H1 (cell line): Measurements from ENCODE around the gene NPSR1. TPM values are rescaled to one million over a fixed set of nuclear protein-coding genes. Genes with fewer than 3 reads are reported as not detected.

Experiments used
- EZH2 ChIP-seq: fragments of 200-600 bp; sonication (generic); IDR thresholded peaks from 2 replicates; pipeline ENCODE4 v1.7.1; 2012; ENCODE audit warnings: low read depth, mild to moderate bottlenecking, moderate library complexity, low read length, inconsistent platforms; ENCODE audit not compliant: severe bottlenecking
- NRF1 ChIP-seq: IDR thresholded peaks from 2 replicates; pipeline ENCODE4 v1.6.1; 2011; ENCODE audit warnings: mild to moderate bottlenecking, low read depth, low read length, improper control_type of control experiment
- RXRA ChIP-seq: IDR thresholded peaks from 2 replicates; pipeline ENCODE4 v1.6.1; 2011; ENCODE audit warnings: low read depth, mild to moderate bottlenecking, low read length, moderate library complexity; ENCODE audit not compliant: insufficient read depth
- SIRT6 ChIP-seq: IDR thresholded peaks from one replicate; pipeline ENCODE4 v1.7.1; 2012; ENCODE audit warnings: low read length, inconsistent platforms
- SRF ChIP-seq: IDR thresholded peaks from 2 replicates; pipeline ENCODE4 v1.6.1; 2011; ENCODE audit warnings: mild to moderate bottlenecking, low read depth, low read length, moderate library complexity
- polyA plus RNA-seq, 7 experiments: library from polyadenylated mRNA; depleted of rRNA in 3 of 7; stranded (reverse) in 5 of 7; unstranded in 2 of 7; fragments of >200 nt in 5 of 7; fragments of 200-250 nt in 2 of 7; gene quantifications; 1 replicate in 5 of 7; 2 replicates in 1 of 7; 4 replicates in 1 of 7; pipeline versions ENCODE4 v1.2.1 to v1.2.3, GENCODE V29; 2011 to 2013; ENCODE audit warnings: missing spikeins in 2 of 7, mixed read lengths in 2 of 7
- total RNA-seq: library from RNA; stranded (reverse); fragmentation: NEBNext Ultra II Directional; extraction: Animal tissue kit (Norgen Biotek cat#: 25700); gene quantifications from 2 replicates; pipeline ENCODE4 v1.2.1, GENCODE V29; 2021
- TF ChIP-seq, protein P1 (sequence below): fragments of 300-600 bp; sonication (generic); IDR thresholded peaks from 2 replicates; pipeline ENCODE4 v1.7.1; 2012; ENCODE audit warnings: low read length, moderate library complexity, mild to moderate bottlenecking, inconsistent platforms; ENCODE audit not compliant: insufficient replicate concordance
- TF ChIP-seq, protein P2 (sequence below), 3 experiments: IDR thresholded peaks; 1 replicate in 2 of 3; 2 replicates in 1 of 3; pipeline versions ENCODE4 v1.5.1 to v1.6.1; 2011; ENCODE audit warnings: low read length in 3 of 3, mild to moderate bottlenecking in 3 of 3, inconsistent platforms in 2 of 3, low read depth in 1 of 3, moderate library complexity in 1 of 3; ENCODE audit not compliant: insufficient read depth in 1 of 3; ENCODE audit errors: control extremely low read depth in 1 of 3

The NPSR1 gene
- total and polyA plus RNA-seq, 2 of the 8 experiments (the other 6 are each of a cell fraction or from before 2014, with no cell fraction given) = not detected

DNA sequence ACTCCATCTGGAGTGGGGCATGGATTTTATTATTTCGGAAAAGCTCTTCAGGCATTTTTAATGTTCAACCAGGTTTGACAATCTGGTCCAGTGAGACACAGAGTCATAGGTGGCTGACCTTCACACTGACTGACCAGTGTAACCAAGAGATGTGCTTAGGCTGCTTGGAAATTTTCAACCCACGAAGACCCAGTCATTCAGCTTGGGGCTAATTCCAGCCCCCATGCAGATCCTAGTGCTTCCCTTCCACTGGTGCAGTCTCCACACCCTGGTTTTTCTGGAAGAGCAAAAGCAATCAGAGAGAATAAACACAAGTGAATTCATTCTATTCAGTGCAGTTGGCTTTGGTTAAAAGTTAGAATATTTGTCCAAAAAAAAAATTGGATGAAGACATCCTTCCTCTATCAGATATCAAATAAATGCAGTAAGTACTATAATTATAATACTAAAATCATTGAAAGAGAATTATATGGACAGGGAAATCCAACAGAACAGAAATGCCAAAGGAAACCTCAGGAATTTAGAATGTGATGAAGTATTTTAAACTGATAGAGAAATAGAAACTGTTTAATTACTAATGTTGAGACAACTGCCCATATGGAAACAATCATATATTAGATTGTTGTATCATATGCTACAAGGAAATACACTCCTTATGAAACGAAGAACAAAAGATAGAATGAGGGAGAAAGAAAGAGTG lies 178.0 kb downstream of the NPSR1 start (continued):
- TF ChIP-seq, protein P1, sequence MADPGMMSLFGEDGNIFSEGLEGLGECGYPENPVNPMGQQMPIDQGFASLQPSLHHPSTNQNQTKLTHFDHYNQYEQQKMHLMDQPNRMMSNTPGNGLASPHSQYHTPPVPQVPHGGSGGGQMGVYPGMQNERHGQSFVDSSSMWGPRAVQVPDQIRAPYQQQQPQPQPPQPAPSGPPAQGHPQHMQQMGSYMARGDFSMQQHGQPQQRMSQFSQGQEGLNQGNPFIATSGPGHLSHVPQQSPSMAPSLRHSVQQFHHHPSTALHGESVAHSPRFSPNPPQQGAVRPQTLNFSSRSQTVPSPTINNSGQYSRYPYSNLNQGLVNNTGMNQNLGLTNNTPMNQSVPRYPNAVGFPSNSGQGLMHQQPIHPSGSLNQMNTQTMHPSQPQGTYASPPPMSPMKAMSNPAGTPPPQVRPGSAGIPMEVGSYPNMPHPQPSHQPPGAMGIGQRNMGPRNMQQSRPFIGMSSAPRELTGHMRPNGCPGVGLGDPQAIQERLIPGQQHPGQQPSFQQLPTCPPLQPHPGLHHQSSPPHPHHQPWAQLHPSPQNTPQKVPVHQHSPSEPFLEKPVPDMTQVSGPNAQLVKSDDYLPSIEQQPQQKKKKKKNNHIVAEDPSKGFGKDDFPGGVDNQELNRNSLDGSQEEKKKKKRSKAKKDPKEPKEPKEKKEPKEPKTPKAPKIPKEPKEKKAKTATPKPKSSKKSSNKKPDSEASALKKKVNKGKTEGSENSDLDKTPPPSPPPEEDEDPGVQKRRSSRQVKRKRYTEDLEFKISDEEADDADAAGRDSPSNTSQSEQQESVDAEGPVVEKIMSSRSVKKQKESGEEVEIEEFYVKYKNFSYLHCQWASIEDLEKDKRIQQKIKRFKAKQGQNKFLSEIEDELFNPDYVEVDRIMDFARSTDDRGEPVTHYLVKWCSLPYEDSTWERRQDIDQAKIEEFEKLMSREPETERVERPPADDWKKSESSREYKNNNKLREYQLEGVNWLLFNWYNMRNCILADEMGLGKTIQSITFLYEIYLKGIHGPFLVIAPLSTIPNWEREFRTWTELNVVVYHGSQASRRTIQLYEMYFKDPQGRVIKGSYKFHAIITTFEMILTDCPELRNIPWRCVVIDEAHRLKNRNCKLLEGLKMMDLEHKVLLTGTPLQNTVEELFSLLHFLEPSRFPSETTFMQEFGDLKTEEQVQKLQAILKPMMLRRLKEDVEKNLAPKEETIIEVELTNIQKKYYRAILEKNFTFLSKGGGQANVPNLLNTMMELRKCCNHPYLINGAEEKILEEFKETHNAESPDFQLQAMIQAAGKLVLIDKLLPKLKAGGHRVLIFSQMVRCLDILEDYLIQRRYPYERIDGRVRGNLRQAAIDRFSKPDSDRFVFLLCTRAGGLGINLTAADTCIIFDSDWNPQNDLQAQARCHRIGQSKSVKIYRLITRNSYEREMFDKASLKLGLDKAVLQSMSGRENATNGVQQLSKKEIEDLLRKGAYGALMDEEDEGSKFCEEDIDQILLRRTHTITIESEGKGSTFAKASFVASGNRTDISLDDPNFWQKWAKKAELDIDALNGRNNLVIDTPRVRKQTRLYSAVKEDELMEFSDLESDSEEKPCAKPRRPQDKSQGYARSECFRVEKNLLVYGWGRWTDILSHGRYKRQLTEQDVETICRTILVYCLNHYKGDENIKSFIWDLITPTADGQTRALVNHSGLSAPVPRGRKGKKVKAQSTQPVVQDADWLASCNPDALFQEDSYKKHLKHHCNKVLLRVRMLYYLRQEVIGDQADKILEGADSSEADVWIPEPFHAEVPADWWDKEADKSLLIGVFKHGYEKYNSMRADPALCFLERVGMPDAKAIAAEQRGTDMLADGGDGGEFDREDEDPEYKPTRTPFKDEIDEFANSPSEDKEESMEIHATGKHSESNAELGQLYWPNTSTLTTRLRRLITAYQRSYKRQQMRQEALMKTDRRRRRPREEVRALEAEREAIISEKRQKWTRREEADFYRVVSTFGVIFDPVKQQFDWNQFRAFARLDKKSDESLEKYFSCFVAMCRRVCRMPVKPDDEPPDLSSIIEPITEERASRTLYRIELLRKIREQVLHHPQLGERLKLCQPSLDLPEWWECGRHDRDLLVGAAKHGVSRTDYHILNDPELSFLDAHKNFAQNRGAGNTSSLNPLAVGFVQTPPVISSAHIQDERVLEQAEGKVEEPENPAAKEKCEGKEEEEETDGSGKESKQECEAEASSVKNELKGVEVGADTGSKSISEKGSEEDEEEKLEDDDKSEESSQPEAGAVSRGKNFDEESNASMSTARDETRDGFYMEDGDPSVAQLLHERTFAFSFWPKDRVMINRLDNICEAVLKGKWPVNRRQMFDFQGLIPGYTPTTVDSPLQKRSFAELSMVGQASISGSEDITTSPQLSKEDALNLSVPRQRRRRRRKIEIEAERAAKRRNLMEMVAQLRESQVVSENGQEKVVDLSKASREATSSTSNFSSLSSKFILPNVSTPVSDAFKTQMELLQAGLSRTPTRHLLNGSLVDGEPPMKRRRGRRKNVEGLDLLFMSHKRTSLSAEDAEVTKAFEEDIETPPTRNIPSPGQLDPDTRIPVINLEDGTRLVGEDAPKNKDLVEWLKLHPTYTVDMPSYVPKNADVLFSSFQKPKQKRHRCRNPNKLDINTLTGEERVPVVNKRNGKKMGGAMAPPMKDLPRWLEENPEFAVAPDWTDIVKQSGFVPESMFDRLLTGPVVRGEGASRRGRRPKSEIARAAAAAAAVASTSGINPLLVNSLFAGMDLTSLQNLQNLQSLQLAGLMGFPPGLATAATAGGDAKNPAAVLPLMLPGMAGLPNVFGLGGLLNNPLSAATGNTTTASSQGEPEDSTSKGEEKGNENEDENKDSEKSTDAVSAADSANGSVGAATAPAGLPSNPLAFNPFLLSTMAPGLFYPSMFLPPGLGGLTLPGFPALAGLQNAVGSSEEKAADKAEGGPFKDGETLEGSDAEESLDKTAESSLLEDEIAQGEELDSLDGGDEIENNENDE = no peak
- TF ChIP-seq EZH2 = no peak
- TF ChIP-seq SRF = no peak
- no peak for TF ChIP-seq RXRA
- TF ChIP-seq SIRT6 = no peak
- TF ChIP-seq NRF1 = no peak
- TF ChIP-seq, protein P2, sequence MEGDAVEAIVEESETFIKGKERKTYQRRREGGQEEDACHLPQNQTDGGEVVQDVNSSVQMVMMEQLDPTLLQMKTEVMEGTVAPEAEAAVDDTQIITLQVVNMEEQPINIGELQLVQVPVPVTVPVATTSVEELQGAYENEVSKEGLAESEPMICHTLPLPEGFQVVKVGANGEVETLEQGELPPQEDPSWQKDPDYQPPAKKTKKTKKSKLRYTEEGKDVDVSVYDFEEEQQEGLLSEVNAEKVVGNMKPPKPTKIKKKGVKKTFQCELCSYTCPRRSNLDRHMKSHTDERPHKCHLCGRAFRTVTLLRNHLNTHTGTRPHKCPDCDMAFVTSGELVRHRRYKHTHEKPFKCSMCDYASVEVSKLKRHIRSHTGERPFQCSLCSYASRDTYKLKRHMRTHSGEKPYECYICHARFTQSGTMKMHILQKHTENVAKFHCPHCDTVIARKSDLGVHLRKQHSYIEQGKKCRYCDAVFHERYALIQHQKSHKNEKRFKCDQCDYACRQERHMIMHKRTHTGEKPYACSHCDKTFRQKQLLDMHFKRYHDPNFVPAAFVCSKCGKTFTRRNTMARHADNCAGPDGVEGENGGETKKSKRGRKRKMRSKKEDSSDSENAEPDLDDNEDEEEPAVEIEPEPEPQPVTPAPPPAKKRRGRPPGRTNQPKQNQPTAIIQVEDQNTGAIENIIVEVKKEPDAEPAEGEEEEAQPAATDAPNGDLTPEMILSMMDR (IDR thresholded peaks at IDR 0.05; ENCODE audit: control extremely low read depth in 1 of 3, insufficient read depth in 1 of 3, low read depth in 1 of 3, low read length in 3 of 3) = no peak
